IPS-18a (cell line): ENCODE results near the gene FNIP1.
"Not testable (repeated sequence)": the region's sequence is repeated elsewhere in the genome, so short reads cannot be mapped to it uniquely, and the experiment has no call there.

Experiments used
- H3K27ac ChIP-seq: one replicate; pipeline ENCODE4 v1.5.1; 2013; ENCODE audit warnings: low read length
- H3K27me3 ChIP-seq: one replicate; pipeline ENCODE4 v1.6.1; 2013; ENCODE audit warnings: mild to moderate bottlenecking, low read length; ENCODE audit not compliant: control insufficient read depth, insufficient read depth
- H3K36me3 ChIP-seq: one replicate; pipeline ENCODE4 v1.6.1; 2013; ENCODE audit warnings: low read depth, low read length; ENCODE audit not compliant: control insufficient read depth
- H3K4me1 ChIP-seq: one replicate; pipeline ENCODE4 v1.6.1; 2013; ENCODE audit warnings: low read depth, low read length; ENCODE audit not compliant: control insufficient read depth
- H3K4me3 ChIP-seq: one replicate; pipeline ENCODE4 v1.5.1; 2013; ENCODE audit warnings: low read length
- H3K9ac ChIP-seq: one replicate; pipeline ENCODE4 v1.6.1; 2013; ENCODE audit warnings: mild to moderate bottlenecking, low read length, moderate library complexity
- H3K9me3 ChIP-seq: one replicate; pipeline ENCODE4 v1.6.1; 2013; ENCODE audit warnings: low read depth, low read length; ENCODE audit not compliant: control insufficient read depth

Gene FNIP1

GRCh38 chr5:131634238-131634637, 162.6 kb downstream of the FNIP1 start:
- Histone ChIP-seq H3K36me3 (no peaks in the 10 kb centered on the region), H3K4me3 (peak overlapping the region; percentile 87), H3K4me1 (peaks cover 16% of the 10 kb centered on the region), H3K27me3 (no peaks in the 10 kb centered on the region), H3K9me3 (no peaks in the 10 kb centered on the region), H3K27ac (peak overlapping the region; percentile 43), H3K9ac (peak overlapping the region; percentile 96)

- Histone ChIP-seq H3K4me1 (peaks cover 16% of the 10 kb centered on the region), H3K9me3 (no peaks in the 10 kb centered on the region), H3K27ac (no peak overlapping the region), H3K9ac (peak overlapping the region; percentile 96), H3K4me3 (peak overlapping the region; percentile 87), H3K27me3 (no peaks in the 10 kb centered on the region), H3K36me3 (no peaks in the 10 kb centered on the region)
These were observed 163.0 kb downstream of the FNIP1 start for GRCh38 chr5:131633830-131634229.

DNA sequence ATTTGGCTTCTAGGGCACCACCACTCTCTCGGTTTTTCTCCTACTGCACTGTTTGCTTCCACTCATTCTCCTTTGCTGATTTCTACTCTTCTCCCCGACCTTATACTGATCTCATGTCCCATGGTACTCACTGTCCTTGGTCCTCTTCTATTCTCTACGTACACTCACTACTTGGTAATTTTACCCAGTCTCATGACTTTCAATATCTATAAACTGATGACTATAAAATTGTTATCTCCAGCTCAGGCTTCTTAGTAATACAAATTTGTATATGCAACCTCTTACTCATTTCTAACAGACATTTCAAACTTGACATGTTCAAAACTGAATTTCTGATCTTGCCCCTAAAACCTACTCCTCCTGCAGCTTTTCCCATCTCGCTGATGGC, 165.9 kb downstream of the FNIP1 start:
- no peaks in the 10 kb centered on the region for H3K36me3 ChIP-seq

GRCh38 chr5:131630208-131630962, 166.4 kb downstream of the FNIP1 start:
- no peaks in the 10 kb centered on the region for H3K9me3 ChIP-seq
- no peak overlapping the region for H3K27ac ChIP-seq
- no peak overlapping the region for H3K9ac ChIP-seq
- peaks cover 9% of the 10 kb centered on the region for H3K4me1 ChIP-seq
- H3K4me3 ChIP-seq: no peak overlapping the region
- no peaks in the 10 kb centered on the region for H3K36me3 ChIP-seq
- H3K27me3 ChIP-seq: no peaks in the 10 kb centered on the region

More for the DNA sequence above, 165.9 kb downstream of the FNIP1 start:
- H3K27ac ChIP-seq: no peak overlapping the region
- no peak overlapping the region for H3K4me3 ChIP-seq
- H3K9me3 ChIP-seq: no peaks in the 10 kb centered on the region
- no peak overlapping the region for H3K9ac ChIP-seq
- peaks cover 9% of the 10 kb centered on the region for H3K4me1 ChIP-seq
- no peaks in the 10 kb centered on the region for H3K27me3 ChIP-seq

GRCh38 chr5:131628990-131629389, 167.8 kb downstream of the FNIP1 start:
- H3K9me3 ChIP-seq: no peaks in the 10 kb centered on the region
- H3K36me3 ChIP-seq: no peaks in the 10 kb centered on the region
- no peak overlapping the region for H3K4me3 ChIP-seq
- H3K27me3 ChIP-seq: no peaks in the 10 kb centered on the region
- peaks cover 6% of the 10 kb centered on the region for H3K4me1 ChIP-seq
- no peak overlapping the region for H3K9ac ChIP-seq
- no peak overlapping the region for H3K27ac ChIP-seq

DNA sequence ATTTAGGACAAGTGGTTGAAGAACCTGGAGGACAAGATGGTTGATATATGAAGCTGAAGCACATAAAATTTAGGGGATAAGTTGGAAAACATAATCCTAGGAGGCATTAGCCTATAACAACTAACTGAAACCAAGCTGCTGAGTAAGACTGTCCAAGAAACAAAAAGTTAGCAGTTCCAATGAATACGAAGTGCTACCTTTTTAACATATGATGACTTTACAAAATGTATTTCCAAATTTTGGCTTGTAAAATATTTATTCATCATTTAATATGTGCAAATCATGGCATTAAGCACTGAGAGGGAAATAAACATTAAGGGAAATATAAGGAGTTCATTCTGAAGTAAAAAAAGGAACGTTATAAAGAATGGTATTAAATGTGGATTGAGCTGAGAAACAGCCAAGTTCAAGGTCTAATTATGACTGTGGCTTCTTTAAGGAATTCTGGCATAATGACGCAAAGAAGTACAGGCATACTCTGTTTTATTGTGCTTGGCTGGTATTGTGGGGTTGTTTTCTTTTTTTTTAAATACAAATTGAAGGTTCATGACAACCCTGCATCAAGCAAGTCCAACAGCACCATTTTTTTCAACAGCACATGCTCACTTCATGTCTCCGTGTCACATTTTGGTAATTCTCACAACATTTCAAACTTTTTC, 169.5 kb downstream of the FNIP1 start:
- Histone ChIP-seq H3K27me3 (no peaks in the 10 kb centered on the region), H3K36me3 (no peaks in the 10 kb centered on the region), H3K4me1 (peaks cover 3% of the 10 kb centered on the region), H3K9me3 (no peaks in the 10 kb centered on the region), H3K4me3 (no peak overlapping the region), H3K27ac (no peak overlapping the region), H3K9ac (no peak overlapping the region)

- no peaks in the 10 kb centered on the region for H3K27me3 ChIP-seq
- no peak overlapping the region for H3K9ac ChIP-seq
- H3K36me3 ChIP-seq: no peaks in the 10 kb centered on the region
- H3K4me3 ChIP-seq: no peak overlapping the region
- no peaks in the 10 kb centered on the region for H3K4me1 ChIP-seq
- H3K9me3 ChIP-seq: no peaks in the 10 kb centered on the region
- H3K27ac ChIP-seq: no peak overlapping the region
These were observed 174.2 kb downstream of the FNIP1 start for GRCh38 chr5:131622633-131623032.

DNA sequence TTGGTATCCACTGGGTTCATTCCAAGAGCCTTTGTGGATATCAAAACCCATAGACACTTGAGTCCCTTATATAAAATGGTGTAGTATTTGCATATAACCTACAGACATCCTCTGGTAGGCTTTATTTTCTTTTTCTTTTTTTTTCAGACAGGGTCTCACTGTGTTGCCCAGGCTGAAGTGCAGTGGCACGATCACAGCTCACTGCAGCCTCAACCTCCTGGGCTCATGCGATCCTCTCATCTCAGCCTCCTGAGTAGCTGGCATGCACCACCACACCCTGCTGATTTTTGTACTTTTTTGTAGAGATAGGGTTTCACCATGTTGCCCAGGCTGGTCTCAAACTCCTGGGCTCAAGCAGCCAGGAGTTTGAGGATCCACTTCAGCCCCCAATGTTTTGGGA, 175.7 kb downstream of the FNIP1 start:
- not testable (repeated sequence) for H3K4me1 ChIP-seq, H3K4me3 ChIP-seq, H3K27me3 ChIP-seq, H3K36me3 ChIP-seq, H3K27ac ChIP-seq, H3K9ac ChIP-seq, H3K9me3 ChIP-seq

DNA sequence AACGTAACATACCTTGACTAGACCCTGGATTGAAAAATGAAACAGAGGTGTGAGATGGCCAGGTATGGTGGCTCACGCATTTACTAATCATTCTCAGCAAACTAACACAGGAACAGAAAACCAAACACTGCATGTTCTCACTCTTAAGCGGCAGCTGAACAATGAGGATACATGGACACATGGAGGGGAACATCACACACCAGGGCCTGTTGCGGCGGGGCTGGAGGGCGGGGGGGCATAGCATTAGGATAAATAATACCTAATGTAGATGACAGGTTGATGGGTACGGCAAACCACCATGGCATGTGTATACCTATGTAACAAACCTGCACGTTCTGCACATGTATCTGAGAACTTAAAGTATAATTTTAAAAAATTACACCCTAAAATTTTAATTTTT, 177.7 kb downstream of the FNIP1 start:
- Histone ChIP-seq H3K36me3 (no peaks in the 10 kb centered on the region), H3K27me3 (no peaks in the 10 kb centered on the region), H3K4me1 (peaks cover 8% of the 10 kb centered on the region)

GRCh38 chr5:131617140-131617822, 179.5 kb downstream of the FNIP1 start:
- H3K4me3 ChIP-seq: no peak overlapping the region
- H3K27me3 ChIP-seq: no peaks in the 10 kb centered on the region
- H3K36me3 ChIP-seq: no peaks in the 10 kb centered on the region
- no peak overlapping the region for H3K9ac ChIP-seq
- H3K9me3 ChIP-seq: no peaks in the 10 kb centered on the region
- peaks cover 8% of the 10 kb centered on the region for H3K4me1 ChIP-seq
- H3K27ac ChIP-seq: no peak overlapping the region

More for the DNA sequence above, 177.7 kb downstream of the FNIP1 start:
- Histone ChIP-seq H3K27ac (no peak overlapping the region), H3K4me3 (no peak overlapping the region), H3K9ac (no peak overlapping the region), H3K9me3 (no peaks in the 10 kb centered on the region)

- H3K9ac ChIP-seq: no peak overlapping the region
- H3K36me3 ChIP-seq: no peaks in the 10 kb centered on the region
- H3K4me1 ChIP-seq: peaks cover 8% of the 10 kb centered on the region
- H3K4me3 ChIP-seq: no peak overlapping the region
- H3K27me3 ChIP-seq: no peaks in the 10 kb centered on the region
- no peaks in the 10 kb centered on the region for H3K9me3 ChIP-seq
- H3K27ac ChIP-seq: no peak overlapping the region
These were observed 180.9 kb downstream of the FNIP1 start for GRCh38 chr5:131615957-131616356.
